GM12801 (cell line): ENCODE results near the gene RPS15.

Experiments used
- CTCF ChIP-seq: IDR thresholded peaks from one replicate; pipeline ENCODE4 v1.5.1; 2011; ENCODE audit warnings: control low read depth; ENCODE audit not compliant: insufficient read length; ENCODE audit errors: extremely low read depth

Gene RPS15

GRCh38 chr19:1483131-1483978 is 45.2 kb downstream of the RPS15 start:
- no peak for TF ChIP-seq CTCF

- TF ChIP-seq CTCF = no peak
Measured at GRCh38 chr19:1483979-1484428, 45.8 kb downstream of the RPS15 start.

- TF ChIP-seq CTCF = no peak
Measured at GRCh38 chr19:1486720-1487575, 48.8 kb downstream of the RPS15 start.

- no peak for TF ChIP-seq CTCF
Measured at GRCh38 chr19:1487576-1488281, 49.5 kb downstream of the RPS15 start.

DNA sequence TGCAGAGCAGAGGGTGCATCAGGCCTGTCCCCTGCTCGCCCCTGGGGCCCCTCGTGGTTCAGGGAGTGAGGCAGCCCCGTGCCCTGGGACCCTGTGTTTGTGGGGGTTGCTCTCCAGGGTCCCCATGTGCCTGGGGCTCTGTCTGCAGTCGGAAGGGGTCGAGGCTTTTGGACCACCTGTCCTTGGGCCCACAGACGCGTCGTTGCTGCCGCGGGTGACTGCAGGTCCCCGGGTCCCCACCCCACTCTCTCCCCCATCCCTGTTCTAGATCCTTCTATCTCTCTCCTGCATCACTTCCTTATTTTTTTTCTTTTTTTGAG is 50.0 kb downstream of the RPS15 start:
- no peak for TF ChIP-seq CTCF

DNA sequence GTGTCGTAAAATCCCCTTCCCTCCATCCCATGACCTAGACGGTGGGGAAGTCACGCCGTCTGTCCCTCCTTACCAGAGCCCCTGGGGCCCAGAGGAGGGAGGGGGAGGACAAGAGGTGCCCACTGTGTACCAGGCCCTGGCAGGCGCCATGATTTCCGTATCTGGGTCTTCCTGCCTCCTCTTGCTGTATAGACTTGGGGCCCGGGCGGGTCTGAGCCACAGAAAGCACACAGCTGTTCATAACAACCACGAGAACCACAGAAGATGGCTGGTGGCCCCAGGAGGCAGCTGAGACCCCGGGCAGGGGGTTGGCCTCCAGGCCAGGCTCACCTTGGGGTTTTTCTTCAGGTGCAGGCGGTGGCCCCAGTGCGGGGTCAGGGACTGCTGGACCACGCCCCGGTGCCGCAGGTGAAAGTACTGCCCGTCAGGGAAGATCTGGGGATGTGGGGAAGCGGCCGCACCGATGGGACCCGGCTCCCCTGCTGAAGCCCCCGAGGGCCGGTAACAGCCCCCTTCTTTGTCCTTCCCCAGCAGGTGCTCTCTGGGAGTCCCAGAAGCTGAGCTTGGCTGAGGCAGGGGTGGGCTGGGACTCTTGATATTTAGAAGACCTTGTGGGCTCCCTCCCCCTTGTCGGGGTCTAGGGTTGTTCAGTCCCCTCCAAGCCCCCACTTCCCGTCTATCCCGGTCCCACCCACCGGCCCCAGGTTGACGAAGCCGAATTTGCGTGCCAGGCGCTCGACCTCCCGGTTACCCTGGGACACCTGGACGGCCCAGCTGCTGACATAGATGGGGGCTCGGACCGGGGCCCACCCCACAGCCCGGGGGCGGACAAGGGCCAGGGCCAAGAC is 51.5 kb downstream of the RPS15 start:
- TF ChIP-seq CTCF = no peak
